ENCODE data around the gene FOXM1.

FOXM1 gene

DNA sequence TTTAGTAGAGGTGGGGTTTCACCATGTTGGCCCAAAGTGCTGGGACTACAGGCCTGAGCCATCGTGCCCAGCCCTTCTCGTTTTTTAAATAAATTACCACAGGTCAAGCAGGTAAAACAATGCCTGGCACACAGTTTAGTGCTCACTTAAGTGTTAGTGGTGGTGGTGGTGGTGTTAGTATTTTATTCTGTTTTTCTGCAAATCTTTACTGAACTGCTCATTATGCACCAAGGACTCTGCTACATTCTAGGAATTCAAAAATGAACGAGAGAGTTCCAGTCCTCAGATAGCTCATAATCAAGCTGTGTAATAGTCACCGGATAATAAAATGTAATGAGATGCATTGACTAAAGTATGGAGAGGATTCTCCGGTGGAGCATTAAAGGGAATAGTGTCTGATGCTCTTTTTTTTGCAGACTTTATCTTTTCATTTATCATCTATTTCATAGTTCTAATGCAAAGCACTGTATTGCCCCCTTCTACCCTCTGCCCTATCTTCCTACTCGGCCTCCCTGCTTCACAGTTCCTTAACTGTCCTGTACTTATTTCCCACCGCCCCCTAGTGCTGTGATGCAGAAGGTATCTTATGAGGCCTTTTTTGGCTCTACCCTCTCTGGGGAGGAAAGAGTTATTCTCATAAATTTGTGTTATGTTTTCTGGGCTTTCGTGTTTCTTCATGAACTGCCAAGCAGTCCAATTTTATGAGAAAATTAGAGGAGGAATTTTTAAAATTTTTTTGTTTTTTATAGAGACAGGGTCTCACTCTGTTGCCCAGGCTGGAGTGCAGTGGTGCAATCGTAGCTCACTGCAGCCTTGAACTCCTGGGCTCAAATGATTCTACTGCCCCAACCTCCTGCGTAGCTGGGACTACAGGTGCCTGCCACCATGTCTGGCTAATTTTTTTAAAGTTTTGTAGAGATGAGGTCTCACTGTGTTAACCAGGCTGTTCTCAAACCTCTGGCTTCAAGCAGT, 63.5 kb downstream of the FOXM1 start:
- H3K4me3 ChIP-seq (ENCODE audit: low read depth, low read length) = peak overlapping the region; percentile 82
- TF ChIP-seq, protein P1, sequence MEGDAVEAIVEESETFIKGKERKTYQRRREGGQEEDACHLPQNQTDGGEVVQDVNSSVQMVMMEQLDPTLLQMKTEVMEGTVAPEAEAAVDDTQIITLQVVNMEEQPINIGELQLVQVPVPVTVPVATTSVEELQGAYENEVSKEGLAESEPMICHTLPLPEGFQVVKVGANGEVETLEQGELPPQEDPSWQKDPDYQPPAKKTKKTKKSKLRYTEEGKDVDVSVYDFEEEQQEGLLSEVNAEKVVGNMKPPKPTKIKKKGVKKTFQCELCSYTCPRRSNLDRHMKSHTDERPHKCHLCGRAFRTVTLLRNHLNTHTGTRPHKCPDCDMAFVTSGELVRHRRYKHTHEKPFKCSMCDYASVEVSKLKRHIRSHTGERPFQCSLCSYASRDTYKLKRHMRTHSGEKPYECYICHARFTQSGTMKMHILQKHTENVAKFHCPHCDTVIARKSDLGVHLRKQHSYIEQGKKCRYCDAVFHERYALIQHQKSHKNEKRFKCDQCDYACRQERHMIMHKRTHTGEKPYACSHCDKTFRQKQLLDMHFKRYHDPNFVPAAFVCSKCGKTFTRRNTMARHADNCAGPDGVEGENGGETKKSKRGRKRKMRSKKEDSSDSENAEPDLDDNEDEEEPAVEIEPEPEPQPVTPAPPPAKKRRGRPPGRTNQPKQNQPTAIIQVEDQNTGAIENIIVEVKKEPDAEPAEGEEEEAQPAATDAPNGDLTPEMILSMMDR (IDR thresholded peaks at IDR 0.05; ENCODE audit: low read depth, low read length) = peak; percentile 58

DNA sequence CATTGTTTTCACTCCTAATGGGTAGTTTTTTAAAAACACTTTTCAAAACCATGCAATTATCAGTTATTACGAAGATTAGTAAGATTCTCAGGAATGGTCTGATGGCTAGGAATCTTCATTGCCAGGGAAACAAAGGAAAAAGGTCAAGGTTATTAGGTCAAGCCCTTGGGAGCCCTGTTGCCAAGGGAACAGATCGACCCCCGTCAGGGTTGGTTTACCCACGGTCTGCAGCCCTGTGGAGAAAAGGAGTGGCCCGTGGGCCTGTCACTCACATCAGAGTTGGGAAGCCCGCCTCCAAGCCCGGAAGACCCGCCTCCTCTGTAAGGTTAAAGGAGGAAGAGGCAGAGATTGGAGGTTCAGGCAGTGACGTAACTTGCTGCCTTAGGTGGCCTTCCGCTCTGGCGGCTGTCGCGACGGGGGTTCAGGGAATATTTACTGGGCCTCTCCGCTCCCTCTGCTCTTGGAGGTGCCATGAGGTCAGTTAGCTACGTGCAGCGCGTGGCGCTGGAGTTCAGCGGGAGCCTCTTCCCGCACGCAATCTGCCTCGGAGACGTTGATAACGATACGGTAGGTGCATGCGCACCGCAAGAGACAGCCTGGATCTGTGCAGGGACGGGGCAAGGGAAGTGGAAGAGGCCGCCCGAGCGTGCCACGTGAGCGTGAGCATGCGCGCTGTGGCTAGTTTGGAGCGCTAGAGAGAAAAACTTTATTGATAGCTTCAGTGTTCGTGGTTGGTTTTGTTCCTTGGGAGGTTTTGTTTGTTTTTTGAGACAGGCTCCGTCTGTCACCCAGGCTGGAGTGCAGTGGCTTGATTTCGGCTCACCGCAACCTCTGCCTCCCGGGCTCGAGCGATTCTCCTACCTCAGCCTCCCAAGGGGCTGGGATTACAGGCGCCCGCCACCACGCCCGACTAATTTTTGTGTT, 64.4 kb downstream of the FOXM1 start, which contains the start of gene ITFG2:
Gene ITFG2 (plus strand): TSS at position 379 of the 924 bp plus-strand sequence. CDS start 93 bp downstream, at position 472.
- TF ChIP-seq, protein P1 (IDR thresholded peaks at IDR 0.05; ENCODE audit: low read depth, low read length) = no peak

DNA sequence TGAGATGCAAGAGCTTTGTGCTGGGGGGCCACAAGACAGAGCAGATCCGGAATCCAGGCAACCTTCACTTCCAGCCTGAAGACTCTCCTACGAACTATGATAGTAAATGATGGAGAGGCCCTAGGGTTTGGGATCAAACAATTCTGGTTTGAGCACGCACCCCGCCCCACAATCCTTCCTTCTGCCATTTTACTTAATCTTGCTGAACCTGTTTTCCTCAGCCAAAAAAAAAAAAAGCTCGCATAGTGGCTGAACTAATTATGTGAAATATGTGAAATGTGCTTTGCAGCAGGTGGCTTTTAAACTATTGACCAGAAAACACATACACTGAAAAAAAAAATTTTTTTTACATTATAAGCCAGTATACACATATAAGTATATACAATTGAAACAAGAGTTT, 65.2 kb downstream of the FOXM1 start:
- H3K4me3 ChIP-seq (ENCODE audit: low read depth, low read length) = peak overlapping the region; percentile 82
- TF ChIP-seq, protein P1 (IDR thresholded peaks at IDR 0.05; ENCODE audit: low read depth, low read length) = no peak

More for the DNA sequence above, 64.4 kb downstream of the FOXM1 start, which contains the start of gene ITFG2:
- peak within 1 kb of the TSS; percentile 82 for H3K4me3 ChIP-seq (ENCODE audit: low read depth, low read length)
